HG03575 (cell line): ENCODE results near the gene SRSF9.

Source experiments
- ATAC-seq: cut with Tn5 transposase; IDR thresholded peaks from one replicate; pipeline ENCODE4 v1.9.1; 2021; ENCODE audit not compliant: unreplicated experiment, insufficient number of reproducible peaks, low FRiP score; ENCODE audit errors: extremely low read depth

SRSF9 gene

GRCh38 chr12:120485961-120486881 is 16.7 kb upstream of the SRSF9 start:
- no peak for ATAC-seq

GRCh38 chr12:120483621-120484020 is 14.1 kb upstream of the SRSF9 start:
- ATAC-seq, result no peak

- ATAC-seq, result no peak
These were observed 11.6 kb upstream of the SRSF9 start for GRCh38 chr12:120481022-120481767.

GRCh38 chr12:120480211-120480610 is 10.7 kb upstream of the SRSF9 start:
- ATAC-seq, result no peak

- no peak for ATAC-seq
These were observed 9.9 kb upstream of the SRSF9 start for GRCh38 chr12:120479458-120479857.

GRCh38 chr12:120475643-120476042 is 6.1 kb upstream of the SRSF9 start:
- ATAC-seq, result no peak

- ATAC-seq, result no peak
These were observed 5.0 kb upstream of the SRSF9 start for GRCh38 chr12:120474616-120474960.

GRCh38 chr12:120473807-120474615 is 4.5 kb upstream of the SRSF9 start:
- ATAC-seq, result no peak

GRCh38 chr12:120472521-120472920 is 3.0 kb upstream of the SRSF9 start:
- no peak for ATAC-seq

- ATAC-seq, result no peak
These were observed 719 bp upstream of the SRSF9 start for GRCh38 chr12:120470150-120470784.

- no peak for ATAC-seq
These were observed 613 bp downstream of the SRSF9 start for GRCh38 chr12:120468821-120469449.

- ATAC-seq, result no peak
These were observed 1.2 kb downstream of the SRSF9 start for GRCh38 chr12:120468325-120468820.

GRCh38 chr12:120467439-120467838 is 2.1 kb downstream of the SRSF9 start:
- no peak for ATAC-seq

- no peak for ATAC-seq
These were observed 2.8 kb downstream of the SRSF9 start for GRCh38 chr12:120466560-120467315.

- ATAC-seq, result no peak
These were observed 3.8 kb downstream of the SRSF9 start for GRCh38 chr12:120465756-120466155.

GRCh38 chr12:120463712-120464111 is 5.8 kb downstream of the SRSF9 start:
- no peak for ATAC-seq

GRCh38 chr12:120462099-120462640 is 7.4 kb downstream of the SRSF9 start:
- no peak for ATAC-seq
